HG02610 (cell line): ENCODE results near the gene NPC1L1.

ENCODE experiments used
- ATAC-seq: cut with Tn5 transposase; IDR thresholded peaks from one replicate; pipeline ENCODE4 v1.9.1; 2021; ENCODE audit warnings: mild to moderate bottlenecking, moderate library complexity; ENCODE audit not compliant: unreplicated experiment

NPC1L1 gene

GRCh38 chr7:44541028-44541869 is at the start of gene NPC1L1:
Gene NPC1L1 (minus strand): TSS chr7:44541330. CDS start chr7:44541259, 71 bp downstream.
- no peak for ATAC-seq

GRCh38 chr7:44590910-44591309 is 49.8 kb upstream of the NPC1L1 start:
- ATAC-seq: no peak

- no peak for ATAC-seq
Measured at GRCh38 chr7:44587843-44588711, 46.9 kb upstream of the NPC1L1 start.

- no peak for ATAC-seq
Measured at GRCh38 chr7:44583146-44583865, 42.2 kb upstream of the NPC1L1 start.

GRCh38 chr7:44581879-44582603 is 40.9 kb upstream of the NPC1L1 start, which contains the start of gene TMED4:
Gene TMED4 (minus strand): TSS chr7:44582231. CDS start chr7:44582206, 25 bp downstream.
- peak; percentile 84 for ATAC-seq

GRCh38 chr7:44580945-44581878 is 40.1 kb upstream of the NPC1L1 start:
- peak; percentile 27 for ATAC-seq

- no peak for ATAC-seq
Measured at GRCh38 chr7:44576228-44576627, 35.1 kb upstream of the NPC1L1 start.

GRCh38 chr7:44575054-44575453 is 33.9 kb upstream of the NPC1L1 start:
- ATAC-seq: no peak

GRCh38 chr7:44574287-44574872 is 33.2 kb upstream of the NPC1L1 start:
- no peak for ATAC-seq

GRCh38 chr7:44573464-44574286 is 32.5 kb upstream of the NPC1L1 start, which contains the start of gene DDX56:
Gene DDX56 (minus strand): TSS chr7:44573908. CDS start chr7:44573895, 13 bp downstream.
- ATAC-seq: peak; percentile 88

GRCh38 chr7:44572771-44573170 is 31.6 kb upstream of the NPC1L1 start:
- ATAC-seq: no peak

- ATAC-seq: no peak
Measured at GRCh38 chr7:44569959-44570358, 28.8 kb upstream of the NPC1L1 start.

GRCh38 chr7:44568771-44569560 is 27.8 kb upstream of the NPC1L1 start:
- no peak for ATAC-seq

- ATAC-seq: no peak
Measured at GRCh38 chr7:44567884-44568283, 26.8 kb upstream of the NPC1L1 start.

GRCh38 chr7:44566680-44567079 is 25.6 kb upstream of the NPC1L1 start:
- ATAC-seq: no peak

- ATAC-seq: no peak
Measured at GRCh38 chr7:44565795-44566559, 24.8 kb upstream of the NPC1L1 start.
